GM21390 (cell line): Measurements from ENCODE around the gene LYRM2.

Source experiments
- ATAC-seq: cut with Tn5 transposase; IDR thresholded peaks from one replicate; pipeline ENCODE4 v1.9.1; 2021; ENCODE audit not compliant: unreplicated experiment

LYRM2 gene, protein sequence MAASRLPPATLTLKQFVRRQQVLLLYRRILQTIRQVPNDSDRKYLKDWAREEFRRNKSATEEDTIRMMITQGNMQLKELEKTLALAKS

DNA sequence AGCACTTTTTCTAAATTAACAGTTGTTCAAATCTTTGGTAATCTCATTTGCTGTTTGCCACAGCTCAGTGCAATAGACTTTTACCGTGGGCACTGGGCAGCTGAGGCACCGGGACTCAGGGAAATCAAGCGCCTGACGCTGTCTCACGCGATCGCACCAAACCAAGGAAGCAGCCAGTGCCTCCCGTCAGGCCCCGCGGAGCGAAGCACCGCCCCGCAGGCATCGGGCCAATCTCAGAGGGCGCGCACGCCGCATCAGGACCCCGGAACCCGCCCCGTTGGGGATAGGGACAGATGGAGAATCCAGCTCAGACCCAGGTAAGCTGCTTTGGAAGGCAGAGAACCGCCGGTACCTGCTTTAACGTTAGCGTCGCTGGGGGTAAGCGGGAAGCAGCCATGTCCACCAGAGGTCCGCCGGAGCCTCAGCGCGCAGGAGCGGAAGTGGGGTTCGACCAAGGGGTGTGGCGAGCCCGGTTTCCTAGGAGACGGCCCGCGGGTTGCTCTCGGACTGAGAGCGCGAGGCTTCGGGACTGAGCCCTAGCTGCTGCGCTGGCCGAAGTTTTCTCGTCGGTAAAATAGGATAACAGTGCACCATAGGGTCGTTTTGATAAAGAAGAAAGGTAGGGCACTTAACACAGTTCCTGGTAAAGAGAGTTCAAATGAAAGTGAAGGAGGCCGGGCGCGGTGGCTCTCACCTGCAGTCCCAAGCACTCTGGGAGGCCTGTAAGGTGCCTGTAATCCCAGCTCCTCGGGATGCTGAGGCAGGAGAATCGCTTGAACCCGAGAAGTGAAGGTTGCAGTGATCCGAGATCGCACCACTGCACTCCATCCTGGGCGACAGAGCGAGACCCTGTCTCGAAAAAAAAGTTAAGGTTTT is at the start of gene LYRM2:
Gene LYRM2 (minus strand): TSS at position 428 of the 876 bp plus-strand sequence. CDS start 31 bp downstream, at position 397.
- ATAC-seq = peak; percentile 98

DNA sequence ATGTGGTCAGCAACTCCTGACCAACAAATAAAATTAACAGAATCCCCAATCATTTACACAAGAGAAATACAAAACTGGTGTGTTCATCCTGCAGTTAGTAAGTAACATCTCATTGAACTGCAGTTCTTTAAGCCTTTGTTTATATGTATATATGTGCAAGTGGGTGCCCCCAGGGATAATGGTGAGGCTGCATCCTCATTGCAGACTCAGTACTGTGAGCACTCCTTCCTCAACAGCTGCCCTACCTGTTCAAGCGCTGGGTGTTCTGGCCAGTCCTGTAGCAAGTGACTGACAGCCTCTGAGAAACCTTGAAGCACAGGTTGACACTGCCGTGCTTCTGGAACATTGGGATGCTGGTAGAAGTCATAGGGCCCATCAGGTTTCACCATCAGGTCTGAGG is 49.8 kb upstream of the LYRM2 start:
- ATAC-seq = no peak

DNA sequence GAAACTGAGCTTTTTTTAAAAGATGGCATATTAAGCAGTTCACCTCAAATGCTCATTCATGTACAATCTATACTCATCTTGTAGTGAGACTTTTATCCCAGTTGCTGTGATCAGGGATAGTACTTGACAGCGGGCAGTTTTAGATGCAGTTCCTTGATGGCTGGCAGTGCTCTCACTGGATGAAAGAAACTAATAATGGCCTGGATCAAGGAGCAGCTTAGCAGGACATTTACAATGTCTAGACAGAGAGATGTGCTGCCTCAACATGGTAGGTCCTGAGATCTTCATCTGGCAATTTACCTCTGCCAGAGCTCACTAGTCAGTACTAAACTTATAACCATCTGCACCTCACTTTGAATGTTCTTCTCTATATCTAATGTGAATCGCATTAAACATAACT is 46.8 kb upstream of the LYRM2 start:
- ATAC-seq = no peak

DNA sequence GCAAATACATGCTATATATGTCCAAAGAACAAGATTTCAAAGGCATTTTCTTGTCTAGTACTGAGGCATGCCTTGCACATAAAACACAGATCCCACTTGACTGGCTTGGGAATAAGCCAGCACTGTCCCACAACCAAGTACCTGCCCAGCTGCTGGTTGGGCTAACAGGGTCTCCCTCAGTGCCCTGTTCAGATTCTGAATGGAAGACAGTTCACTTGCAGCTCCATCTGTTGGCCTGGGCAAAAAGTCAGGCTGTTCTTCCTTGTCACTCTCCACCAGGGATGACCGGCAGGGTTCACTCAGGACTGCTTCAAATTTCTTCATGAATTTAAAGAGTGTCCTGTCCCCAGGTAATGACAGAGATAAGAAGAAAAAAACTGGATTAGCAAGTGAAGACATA is 44.4 kb upstream of the LYRM2 start:
- no peak for ATAC-seq

DNA sequence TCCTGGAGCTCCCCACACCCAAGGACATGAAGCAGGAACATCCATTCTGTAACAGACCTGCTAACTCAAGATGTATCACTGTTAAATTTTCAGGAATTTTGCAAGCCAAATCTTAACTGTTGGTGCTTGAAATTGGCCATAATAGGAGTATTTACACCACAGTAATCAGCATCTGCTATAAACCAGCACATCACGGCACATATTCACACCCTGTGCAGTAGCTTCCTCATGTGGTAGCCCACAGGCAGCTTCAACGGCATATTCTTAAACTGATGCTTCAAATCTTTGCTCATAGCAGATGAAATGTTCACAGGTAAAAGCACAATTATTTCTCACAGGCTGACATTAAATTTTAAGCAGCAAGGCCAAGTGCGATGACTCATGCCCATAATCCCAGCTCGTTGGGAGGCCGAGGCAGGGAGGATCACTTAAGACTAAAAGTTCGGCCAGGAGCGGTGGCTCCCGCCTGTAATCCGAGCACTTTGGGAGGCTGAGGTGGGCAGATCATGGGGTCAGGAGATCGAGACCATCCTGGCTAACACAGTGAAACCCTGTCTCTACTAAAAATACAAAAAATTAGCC is 43.5 kb upstream of the LYRM2 start:
- ATAC-seq = no peak

DNA sequence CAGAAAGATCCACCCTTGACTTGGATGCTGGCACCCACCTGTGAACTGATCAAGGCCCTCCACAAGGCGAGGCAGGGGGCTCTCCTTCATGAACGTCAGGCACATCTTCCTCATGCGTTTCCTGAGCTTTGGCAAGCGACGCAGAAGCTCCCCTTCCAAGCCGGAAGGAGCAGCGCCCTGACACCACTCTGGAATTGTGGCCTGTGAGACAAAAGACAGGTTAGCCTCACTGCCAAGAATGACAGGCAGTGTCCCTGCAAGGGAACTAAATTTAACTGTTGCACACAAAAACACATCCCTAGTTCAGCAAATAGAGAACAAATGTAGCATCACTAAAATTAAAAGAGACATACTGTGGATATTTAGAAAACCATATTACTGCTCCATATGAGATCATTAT is 42.0 kb upstream of the LYRM2 start:
- ATAC-seq = no peak

DNA sequence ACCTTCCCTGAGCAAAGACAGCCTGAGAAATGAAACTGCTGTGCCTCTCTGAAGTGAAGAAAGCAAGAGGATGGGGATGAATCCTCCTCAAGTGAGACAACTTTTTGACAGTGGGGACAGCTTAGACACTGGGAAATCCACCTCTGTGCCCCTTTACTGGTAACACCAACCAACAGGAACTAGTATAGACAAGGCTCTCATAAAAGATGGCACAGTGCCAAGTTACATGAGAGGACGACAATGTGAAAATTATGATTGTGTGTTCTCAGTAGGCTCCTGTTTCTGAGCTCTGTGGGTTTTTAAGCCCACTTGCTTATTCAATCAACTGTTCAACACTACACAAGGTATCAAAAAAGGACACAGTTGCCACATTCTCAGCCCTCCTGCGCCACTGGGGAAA is 41.6 kb upstream of the LYRM2 start:
- ATAC-seq = no peak

DNA sequence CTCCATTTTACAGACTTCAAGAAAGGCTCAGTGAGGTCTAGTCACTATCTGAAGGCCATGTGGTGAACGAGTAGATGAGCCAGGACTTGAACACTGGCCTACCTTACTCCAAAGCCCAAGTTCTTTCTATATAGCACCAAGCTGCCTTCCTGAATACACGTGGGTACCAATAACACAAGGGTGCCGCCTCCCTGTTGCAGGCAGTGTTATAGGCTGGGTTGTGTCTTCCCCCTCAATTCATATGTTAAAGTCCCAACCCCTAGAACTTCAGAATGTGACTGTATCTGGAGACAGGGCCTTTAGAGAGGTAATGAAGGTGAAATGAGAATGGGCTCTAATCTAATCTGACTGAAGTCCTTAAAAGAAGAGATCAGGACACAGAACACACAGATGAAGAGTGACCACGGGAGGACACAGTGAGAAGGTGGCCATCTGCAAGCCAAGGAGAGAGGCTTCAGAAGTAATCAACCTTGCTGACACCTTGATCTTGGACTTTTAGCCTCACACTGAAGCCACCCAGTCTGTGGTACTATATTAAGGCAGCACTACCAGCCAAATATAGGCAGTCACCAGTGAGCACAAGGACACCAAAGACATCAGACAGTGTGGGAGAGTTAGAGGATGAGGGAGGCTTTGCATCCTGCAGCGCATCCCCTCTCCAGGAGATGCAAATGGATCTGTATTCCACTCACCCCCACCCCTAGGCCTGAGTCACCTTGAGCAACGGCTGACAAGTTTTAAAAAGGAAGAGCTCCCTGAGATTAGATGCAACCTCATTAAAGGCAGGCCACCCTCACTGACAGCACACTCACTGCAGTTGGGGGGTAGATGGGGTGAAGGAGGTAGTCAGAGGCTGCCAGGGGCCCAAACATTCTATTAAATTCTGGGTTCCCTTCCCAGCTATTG is 40.9 kb upstream of the LYRM2 start:
- ATAC-seq = no peak

DNA sequence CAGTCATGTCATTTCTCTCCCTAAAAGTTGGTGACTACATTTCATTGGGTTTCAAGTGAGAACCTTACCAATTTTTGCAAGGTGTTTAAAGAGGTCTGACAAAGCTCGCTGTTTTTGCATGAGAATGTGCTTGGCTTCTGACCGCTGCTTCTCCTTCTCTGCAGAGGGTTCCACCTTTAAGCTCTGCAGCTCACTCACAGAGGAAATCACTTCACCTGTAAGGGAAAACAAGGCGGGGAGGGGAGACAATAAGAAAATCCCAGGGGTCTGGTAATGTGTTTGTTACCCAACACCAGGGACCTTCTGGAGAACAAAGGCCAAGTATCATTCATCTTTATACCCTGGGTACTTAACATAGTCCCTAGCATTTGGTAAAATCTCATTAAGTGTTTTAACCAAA is 40.0 kb upstream of the LYRM2 start:
- no peak for ATAC-seq

DNA sequence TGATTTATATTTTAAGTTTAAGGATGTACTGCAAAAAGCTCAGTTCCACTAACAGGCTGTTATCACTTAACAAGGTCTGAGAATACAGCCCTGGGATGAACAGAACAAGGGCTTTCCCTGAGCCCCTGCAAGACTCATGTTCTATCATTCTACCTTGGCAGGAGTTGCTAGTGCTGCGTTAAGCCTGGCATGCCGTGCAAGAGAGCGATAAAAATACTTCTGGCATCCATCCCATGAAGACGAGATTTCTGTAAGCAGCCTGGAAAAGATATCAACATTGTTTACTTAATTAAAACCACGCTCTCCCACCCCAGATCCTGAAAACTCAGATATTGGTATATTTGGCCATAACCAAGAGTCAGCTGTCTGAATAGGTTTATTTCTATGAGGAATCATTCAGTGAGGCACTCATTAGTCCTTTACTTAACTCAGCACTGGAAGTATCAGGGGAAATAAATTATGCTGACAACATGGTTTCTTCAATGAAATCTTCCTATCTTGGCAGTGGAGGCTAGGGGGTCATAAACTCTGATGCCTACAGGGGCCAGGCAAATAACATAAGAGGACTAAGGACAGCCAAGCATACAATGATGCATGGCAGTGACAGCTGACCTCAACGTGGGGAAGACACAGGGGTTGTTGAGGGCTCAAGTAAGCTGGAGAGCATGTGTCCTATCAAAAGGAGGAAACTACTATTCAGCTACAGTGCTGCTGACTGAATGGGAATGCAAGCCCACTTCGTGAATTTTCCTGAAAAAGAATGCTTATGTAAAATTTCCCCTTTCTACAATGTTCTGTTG is 37.6 kb upstream of the LYRM2 start:
- no peak for ATAC-seq

DNA sequence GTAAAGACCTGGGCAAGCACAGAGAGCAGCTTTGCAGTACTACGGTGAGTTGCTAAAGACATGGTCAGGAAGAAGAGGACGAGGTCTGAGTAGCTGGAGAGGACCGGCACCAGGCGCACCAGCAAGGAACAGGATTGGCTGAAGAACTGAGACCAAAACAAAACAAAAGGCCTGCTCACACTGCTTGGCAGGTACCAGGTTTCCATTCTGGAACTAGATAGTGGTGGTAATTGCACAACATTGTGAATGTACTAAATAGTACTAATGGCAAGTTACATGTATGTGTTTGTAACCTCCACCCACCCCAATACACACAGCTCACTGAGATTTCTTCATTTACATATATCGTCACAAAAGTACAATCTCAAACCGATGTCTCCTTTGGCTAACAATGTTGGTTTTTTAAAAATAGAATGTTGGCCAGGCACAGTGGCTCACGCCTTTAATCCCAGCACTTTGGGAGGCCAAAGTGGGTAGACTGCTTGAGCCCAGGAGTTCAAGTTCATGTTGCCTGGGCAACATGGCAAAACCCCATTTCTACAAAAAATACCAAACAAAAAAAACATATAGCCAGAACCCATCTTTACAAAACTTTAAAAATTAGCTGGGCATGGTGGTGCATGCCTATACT is 32.5 kb upstream of the LYRM2 start:
- ATAC-seq = no peak

DNA sequence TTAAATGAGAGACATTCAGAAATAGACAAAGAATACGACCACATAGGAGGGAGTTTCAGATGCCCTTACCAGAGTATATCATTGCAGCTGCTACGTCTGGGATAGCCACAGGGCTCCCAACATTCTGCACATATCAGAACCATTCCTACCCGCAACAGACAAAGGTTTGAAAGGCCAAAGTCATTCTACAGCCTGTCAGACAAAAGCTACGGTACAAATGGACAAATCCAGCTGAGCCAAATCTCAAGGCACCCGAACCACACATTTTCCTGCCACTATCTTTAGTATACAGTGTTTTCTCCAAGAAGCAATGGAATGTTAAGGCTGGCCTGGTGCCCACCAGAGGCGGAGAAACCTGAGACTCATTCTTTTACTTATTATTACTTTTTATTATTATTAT is 30.5 kb upstream of the LYRM2 start:
- ATAC-seq = no peak

DNA sequence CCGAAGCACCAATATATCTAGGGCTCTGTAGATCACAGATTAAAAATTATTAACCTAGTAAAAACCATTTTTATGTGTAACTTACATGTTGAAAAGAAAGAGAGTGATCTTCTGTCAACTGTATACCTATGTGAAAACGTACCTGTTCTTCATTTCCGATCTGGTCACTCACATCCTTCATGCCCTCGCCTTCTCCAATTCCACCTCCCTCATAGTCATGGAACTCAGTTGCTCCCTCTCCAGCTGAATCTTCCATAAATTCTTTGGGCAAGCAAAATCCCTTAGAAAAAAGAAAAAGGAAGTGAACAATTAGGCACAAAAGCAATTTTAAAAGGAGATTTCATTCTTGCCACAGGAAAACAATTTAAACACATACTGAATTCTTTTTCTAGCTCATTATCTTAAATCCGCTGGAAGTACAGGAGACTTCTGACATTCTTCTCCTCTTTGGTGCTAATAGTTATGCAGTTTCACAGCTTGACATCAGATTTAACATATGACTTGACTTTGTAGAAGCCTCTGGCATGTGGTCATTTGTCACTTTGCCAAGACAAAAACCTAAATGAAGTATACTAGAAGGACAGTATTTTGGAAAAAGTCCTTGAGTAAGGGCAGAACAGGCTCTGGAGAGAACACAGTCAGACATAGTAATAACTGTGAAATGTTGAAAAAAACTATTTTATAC is 29.5 kb upstream of the LYRM2 start:
- no peak for ATAC-seq

DNA sequence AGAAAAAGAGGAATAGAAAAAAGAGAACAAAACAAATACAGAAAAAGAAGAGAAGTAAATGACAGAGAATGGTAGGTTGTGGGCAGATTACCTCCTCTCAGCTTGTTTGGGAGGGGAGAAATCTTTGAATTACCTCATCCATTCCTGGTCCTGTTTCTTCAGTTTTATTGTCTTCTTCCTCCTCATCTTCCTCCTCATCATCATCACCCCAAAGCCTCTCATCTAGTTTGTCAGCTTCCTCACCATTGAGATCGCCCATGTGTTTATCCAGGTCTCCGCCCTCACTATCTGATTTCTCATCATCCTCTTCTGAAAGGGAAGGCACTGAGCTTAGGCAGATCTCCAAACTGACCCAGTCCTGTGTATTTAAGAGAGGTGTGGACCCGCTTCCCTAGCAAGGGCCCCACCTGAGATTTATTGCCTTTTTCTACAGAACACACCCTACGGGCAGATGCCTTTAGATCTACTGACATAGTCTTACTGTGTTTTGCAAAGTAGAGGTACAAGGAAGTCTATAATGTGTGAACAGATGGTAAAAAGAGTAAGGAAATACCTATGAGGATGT is 24.2 kb upstream of the LYRM2 start:
- no peak for ATAC-seq

DNA sequence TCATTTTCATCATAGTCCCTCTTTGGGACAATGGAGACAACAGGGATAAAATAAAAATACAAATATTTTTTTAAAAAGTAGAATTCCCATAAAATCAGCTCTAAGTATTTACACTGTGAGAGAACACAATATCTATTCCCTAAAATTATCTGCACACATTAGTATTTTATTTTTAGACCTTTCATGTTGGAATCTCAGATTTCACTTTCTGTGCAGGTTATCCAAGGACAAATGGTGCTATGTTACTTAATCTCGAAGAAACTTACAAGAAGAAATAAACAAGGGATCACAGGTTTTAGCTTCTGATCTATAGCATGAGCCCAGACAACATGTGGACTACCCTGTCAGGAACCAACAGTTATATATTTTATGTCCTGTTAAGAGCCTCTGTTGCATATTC is 23.0 kb upstream of the LYRM2 start:
- ATAC-seq = no peak

DNA sequence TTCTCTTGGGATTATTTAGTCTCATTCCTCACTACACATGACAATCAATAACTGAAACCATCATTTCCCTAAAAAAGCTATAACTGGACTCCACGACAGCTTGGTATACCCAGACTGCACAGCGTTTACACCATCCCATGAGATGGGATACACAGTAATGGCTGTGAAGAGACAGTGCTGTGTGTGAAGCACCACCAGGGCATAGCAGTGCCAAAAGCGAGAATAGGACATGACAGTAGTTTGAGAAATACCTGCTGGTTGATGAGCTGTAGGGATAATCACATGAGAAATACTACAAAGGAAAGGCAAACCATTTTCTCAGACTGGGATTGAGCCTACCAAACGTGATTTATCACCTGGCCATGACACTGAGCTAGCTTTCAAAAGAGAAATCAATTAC is 22.4 kb upstream of the LYRM2 start:
- ATAC-seq = no peak

DNA sequence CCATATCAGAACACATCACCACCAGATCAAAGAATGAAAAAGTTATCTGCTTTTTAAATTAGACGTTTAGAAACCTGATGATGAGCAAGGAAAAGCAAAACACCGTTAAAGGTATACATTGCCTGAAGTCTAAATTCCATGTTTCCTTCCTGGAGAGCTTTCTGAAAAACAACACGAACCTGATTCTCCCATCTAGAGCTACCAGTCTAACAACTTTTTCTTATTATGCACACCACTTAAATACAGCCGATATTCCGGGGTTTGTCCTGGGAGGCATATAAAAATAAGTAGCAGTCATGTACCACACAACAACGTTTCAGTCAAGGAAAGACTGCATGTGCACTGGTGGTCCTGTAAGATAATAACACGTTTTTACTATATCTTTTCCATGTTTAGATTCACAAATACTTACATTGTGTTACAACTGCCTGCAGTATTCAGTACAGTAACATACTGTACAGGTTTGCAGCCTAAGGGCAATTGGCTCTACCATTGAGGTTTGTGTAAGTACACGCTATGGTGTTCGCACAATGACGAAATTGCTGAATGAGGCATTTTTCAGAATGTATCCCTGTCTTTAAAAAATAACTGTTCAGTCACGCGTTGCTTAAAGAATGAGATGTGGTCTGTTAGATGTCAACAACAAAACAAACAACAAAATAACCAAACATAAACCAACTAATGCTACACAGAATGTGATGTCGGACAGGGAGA is 19.1 kb upstream of the LYRM2 start:
- ATAC-seq = no peak

DNA sequence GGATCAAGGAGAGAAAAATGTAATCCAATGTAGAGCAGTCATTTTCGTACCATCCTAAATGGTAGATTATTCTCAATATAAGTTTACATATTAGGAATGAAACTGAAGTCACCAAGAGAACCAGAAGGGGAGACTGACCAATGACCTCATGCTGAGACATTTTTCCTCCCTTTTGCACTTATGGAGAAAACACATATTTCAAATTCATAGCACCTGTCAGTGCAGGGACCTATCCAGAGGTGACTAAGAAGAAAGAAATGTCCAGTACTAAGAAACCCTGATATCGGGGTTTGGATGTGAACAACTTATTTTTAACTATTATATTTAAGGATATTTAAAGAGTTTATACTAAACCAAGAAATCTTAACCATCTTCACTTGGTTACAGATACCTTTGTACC is 16.6 kb upstream of the LYRM2 start:
- ATAC-seq = no peak

DNA sequence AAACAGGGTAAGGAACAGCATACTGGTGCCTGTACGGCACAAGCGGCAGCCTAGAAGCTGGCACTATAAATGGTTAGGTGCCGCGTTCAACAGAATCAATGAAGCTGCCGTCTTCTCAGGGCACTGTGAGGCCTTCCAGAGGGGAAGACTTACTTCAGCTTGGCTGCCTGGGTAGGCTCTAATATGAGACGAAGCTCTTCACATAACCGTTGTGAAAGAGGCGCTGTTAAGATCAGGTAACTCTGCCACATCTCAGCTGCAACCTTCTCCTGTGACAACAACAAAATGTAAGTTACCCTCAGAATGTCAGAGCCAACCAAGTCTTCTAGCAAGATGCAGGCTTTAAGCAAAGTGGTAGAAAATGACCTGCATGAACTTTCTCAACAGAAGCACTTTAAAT is 12.0 kb upstream of the LYRM2 start:
- ATAC-seq = no peak
